Measurements from ENCODE around the gene RUBCN.
"Not testable (repeated sequence)": the region's sequence is repeated elsewhere in the genome, so short reads cannot be mapped to it uniquely, and the experiment has no call there.

The RUBCN gene

DNA sequence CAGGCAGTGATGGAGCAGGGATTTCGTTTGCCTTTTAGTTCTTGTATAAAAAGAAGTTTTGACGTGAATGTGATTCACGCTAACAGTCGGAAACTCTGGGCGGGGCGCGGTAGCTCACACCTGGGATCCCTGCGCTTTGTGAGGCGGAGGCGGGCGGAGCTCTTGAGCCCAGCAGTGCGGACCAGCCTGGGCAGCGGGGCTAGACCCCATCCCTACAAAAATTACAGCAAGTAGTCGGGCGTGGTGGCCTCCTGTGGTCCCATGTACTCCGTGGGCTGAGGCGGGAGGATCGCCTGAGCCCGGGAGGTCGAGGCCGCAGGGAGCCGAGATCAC is 81.7 kb downstream of the RUBCN start:
- DNase-seq = not testable (repeated sequence)

DNA sequence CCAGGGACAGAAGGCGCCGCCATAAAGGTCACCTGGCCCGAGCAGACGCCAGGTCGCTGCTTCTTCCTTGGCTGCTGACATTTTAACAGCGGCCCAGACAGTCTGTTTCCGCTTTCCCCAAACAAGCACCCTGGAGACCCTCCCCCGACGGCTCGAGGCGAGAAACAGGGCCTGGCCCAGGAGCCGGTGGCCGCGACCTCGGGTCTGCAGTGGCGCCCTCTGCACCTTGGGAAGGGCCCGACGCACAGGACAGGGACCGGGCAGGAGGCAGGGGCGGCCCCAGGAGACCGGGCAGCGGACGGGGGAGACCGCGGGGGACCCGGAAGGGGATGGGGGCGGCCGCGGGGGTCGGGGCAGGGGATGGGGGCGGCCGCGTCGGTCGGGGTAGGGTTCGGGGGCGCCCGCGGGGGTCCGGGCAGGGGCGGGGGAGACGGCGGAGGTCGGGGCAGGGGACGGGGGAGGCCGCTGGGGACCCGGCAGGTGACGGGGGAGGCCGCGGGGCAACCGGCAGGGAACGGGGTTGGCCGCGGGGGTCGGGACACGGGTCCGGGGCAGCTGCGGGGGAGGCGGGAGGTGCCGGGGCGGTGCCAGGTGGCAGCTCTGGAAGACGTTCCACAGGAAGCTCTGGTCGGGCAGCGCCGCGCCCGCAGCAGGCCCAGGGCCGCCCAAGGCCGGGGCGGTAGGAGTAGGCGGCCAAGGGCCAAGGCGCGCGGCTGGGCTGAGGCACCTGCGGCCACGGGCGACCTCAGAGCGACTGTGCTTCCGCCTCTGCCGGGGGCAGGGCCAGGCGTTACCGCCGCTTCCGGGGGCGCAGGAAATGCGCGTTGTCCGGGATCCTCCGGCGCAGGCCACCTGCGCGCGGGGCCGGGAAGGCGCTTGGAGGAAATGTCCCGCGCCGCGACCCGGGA is 82.4 kb downstream of the RUBCN start:
- not testable (repeated sequence) for DNase-seq

DNA sequence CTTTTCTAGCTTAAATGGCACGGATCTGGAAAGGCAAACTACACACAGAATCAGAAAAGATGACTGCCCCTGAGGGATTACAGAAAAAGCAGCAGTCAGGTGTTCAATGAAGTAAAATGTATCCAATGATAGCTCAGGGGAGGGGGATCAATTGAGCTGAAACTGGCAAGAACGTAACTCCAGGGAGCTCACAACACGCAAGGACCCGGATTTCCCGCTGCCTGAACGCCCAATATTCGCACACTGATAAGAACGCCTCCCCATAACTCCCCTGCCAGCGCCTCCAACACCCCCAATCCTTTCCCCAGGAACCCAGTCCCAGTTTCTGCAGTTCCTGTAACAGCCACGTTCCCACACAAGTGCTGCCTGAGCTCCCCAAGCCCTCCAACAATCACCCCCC is 83.8 kb downstream of the RUBCN start:
- DNase-seq = not testable (repeated sequence)

DNA sequence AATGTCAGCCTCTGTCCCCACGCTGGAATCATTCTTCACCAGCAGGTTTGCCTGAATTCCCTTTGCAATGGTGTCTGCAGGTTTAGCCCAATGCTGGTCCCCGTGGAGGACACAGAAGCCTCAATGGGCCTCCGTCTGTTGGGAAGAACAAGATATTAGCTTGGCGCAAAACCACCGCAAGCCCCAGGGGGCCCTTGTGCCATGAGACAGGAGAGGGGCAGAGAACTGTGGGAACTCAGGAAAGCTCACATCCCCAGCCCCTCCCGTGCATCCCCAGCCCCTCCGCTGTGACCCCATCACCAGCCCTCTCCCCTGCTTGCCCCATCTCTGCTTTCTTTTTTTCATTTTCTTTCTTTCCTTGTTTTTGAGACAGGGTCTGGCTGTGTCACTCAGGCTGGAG is 89.1 kb downstream of the RUBCN start:
- DNase-seq = not testable (repeated sequence)

DNA sequence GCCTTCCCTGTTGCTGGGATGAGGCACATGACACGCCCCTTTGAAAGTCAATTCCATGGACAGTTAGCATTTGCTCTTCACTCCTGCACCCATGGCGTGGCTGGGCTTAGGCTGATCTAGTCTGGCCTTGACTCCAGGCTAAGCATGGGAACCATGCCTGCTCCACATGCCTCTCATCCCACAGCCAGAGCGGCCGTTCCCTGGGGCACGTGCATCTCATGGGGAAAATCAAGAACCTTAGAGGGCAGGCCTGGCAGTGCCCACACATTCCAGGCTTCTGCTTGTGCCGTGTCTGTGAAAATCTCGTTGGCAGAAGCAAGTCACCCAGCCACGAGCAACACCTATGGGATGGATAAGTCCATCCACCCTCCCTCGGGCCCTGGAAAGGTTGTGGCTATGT is 89.5 kb downstream of the RUBCN start:
- DNase-seq = not testable (repeated sequence)

DNA sequence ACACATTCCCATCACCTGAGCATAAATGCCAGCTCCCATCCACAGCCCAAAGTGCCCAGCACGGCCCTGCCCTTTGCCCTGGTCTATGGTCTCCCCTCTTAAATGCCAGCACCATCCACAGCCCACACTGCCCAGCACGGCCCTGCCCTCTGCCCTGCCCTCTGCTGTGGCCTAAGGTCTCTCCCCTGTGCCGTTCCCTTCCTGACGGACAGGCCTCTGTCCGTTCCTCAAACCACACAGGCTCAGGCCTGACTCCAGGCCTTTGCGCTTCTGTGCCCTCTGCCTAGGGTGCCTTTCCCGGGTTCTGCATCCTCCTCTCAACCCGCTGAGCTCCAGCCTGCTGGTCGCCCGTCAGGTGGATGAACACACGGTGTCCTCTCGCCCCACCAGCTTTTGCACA is 90.4 kb downstream of the RUBCN start:
- DNase-seq = not testable (repeated sequence)

DNA sequence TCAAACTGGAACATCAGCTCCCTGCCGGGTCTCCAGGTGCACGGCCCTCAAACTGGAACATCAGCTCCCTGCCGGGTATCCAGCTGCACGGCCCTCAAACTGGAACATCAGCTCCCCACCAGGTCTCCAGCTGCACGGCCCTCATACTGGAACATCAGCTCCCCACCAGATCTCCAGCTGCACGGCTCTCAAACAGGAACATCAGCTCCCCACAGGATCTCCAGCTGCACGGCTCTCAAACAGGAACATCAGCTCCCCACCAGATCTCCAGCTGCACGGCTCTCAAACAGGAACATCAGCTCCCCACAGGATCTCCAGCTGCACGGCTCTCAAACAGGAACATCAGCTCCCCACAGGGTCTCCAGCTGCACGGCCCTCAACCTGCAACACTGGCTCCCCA is 99.1 kb downstream of the RUBCN start:
- DNase-seq = not testable (repeated sequence)

DNA sequence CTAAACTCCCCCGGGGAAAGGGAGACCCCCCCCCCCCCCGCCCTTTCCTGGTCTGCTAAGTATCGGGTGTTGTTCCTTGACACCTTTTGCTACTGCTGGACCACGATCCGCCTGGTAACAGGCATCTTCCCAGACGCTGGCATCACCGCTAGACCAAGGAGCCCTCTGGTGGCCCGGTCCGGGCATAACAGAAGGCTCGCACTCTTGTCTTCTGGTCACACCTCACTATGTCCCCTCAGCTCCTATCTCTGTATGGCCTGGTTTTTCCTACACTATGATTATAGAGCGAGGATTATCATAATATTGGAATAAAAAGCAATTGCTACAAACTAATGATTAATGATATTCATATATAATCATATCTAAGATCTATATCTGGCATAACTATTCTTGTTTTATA is 104.7 kb downstream of the RUBCN start:
- DNase-seq = not testable (repeated sequence)

DNA sequence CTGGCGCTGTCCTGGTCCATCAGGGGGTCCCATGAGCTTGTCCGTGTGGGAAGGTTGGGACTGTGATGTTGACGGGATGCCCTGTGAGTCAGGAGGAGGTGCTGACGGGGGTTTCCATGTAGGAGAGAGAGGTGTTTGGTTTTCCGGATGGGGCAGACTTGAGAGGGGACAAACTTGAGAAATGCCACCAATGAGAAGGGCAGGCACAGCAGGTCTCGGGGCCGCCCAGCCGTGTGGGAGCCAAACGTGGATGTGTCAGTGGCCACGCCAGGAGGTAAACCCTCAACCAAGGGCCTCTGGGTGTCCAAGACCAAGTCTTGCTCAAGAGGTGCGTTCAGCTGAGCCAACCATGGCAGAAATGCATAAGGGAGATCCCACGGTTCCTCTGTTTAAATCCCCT is 105.9 kb downstream of the RUBCN start:
- DNase-seq = not testable (repeated sequence)

DNA sequence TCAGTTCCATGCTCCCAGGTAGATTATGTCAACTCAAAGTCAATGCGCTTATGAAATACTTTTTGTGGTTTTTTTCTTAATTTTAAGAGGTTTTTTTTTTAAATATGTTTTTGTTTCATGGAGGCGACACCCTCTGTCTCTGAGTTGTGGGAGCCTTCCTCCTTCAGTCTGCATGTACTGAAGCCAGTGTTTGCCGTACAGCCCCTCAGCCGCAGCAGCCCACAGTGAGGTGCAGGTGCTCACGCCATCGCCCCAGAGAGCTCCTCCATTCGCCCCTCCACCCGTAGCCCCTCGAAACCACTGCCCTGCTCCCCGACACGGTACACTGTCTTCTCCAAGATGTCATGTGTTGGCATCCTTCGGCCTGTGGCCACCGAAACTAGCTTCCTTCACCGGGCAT is 107.4 kb downstream of the RUBCN start:
- DNase-seq = not testable (repeated sequence)

DNA sequence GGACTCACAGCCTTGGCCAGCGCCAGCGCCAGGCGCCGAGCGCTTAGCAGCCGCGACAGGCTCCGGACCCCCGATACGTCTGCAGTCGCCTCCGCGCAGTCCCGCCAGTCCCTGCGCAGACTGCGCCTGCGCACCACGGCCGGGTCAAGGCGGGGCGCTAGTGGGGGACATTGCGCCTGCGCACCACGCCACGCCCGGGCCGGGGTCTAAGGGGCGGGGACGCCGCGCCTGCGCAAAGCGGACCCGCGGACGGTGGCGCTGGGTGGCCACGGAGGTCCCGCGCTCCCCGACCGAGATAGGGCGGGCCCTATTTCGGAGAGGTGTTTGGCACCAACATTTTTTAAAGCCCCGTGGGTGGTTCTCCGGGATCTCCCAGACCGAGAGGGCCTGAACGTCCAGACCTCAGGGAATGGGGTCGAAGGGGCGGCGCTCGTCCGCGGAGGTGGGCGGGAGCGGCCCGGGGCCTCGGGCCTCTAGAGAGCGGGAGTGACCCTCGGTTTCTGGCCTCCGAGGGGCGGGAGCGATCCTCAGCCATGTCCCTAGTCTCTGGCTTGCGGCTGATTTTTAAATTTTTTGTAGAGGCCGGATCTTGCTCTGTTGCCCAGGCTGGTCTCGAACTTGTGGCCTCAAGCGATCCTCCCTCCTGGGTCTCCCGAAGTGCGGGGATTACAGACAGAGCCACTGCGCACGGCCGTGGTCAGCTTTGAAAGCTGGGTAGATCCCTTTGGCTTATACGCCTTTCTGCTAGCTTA is 108.8 kb downstream of the RUBCN start:
- not testable (repeated sequence) for DNase-seq

DNA sequence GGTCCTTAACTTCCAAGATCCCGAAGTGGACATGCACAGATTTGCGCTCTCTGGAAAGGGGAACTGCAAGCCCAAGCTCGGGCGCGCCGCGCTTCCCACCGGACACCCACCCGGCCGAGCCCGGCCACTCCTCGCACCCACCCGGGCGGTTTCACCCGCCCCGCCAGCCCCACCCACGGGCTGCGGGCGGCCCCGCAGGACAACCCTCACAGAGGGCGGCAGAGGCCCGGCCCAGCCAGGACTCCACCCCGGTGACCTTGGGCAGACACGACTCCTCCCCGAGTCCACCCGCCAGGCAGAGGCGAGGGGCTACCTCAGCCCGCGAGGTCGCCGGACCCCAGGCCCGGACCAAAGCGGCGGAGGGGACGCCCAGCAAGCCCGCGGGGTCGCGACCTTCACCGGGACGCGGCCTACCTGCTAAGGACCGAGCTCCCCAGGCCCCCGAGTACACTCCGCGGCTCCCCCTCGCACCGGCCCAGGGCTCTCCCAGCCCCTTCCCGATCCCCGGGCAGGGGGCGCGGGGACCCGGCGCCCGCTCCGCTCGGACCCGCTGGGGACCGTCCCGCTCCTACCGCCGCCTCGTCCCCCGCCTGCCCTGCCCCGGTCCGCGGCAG is 109.4 kb downstream of the RUBCN start:
- DNase-seq = not testable (repeated sequence)

DNA sequence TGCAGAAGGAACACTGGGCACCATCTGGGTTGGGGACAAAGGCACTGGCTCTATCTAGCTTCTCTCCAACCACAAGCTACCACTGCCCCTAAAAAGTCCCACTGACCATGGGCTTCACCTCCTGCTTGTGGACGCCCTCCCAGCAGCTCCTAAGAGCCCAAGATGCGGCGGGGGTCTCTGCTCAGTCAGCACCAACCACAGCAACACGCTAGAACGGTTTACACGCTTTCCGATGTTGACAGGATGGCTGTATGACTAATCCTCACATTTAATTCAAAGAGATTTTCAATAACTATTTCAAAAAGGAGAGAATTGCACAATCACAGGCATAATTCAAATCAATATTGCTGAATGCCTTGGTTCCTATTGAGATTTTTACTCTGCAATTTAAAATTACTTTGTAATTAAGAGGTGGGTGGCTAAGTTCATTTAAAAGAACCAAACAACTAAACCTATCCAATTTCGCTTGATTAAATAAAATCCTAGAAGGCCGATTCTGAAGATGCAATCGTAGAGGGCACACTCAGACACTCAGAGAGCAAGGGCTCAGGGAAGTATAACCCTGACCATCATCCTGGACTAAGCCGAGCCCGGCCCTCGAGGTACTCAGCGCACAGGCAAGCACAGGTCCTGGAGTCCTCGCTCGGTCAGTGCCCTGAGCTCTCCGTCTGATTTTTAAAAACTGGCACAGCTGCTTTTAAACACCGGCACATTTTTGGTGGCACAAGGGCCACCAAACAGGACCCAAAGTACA is 110.1 kb downstream of the RUBCN start:
- not testable (repeated sequence) for DNase-seq

DNA sequence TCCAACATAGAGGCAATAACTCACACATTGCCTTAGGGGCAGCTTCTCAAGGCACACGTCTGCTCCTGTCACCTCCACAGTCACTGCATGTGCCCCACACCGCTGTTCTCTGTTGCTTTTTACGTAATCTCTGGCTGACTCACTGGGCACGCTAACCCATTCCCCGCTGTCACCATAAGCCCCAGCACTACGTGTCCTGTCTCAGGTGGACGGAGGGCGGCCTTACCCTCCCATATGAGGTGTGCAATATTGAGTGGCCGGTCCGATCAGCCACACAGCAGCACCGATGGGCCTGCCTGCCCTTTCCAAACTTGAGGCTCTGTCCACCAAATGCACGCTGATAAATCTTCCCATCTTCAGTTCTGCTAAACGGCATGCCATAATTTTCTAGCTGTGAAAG is 115.2 kb downstream of the RUBCN start:
- DNase-seq = not testable (repeated sequence)
